PC-3 (cell line): ENCODE results near the gene STXBP6. TPM values are rescaled to one million over a fixed set of nuclear protein-coding genes. Genes with fewer than 3 reads are reported as not detected.

Experiments used
- ATAC-seq: fragments of 200-7000 bp; cut with Tn5 transposase; 2 replicates; pipeline ENCODE4 v1.9.1; 2020; ENCODE audit warnings: mild to moderate bottlenecking, moderate library complexity
- BruUV-seq: library from RNA; stranded (reverse); fragments of 400-500 nt; replicated peaks from 2 replicates; lab custom pipeline; 2021; lab: Mats Ljungman, UMichigan
- CTCF ChIA-PET: fragments of 300-600 bp; sonication (Branson Sonifier 250); formaldehyde crosslinking; loops from one replicate; lab custom pipeline; 2022; ENCODE audit warnings: antibody characterized with exemption; lab: Charles Lee
- POLR2A ChIA-PET: fragments of 300-600 bp; sonication (Branson Sonifier 250); formaldehyde crosslinking; loops from one replicate; lab custom pipeline; 2022; ENCODE audit warnings: antibody characterized with exemption; ENCODE audit not compliant: unreplicated experiment; lab: Charles Lee
- DNase-seq: peaks from one replicate; pipeline ENCODE4 v3.0.0-alpha.2; 2015
- H2AFZ ChIP-seq: fragments of 300-600 bp; sonication (generic); 2 replicates; pipeline ENCODE4 v1.6.0; 2016; ENCODE audit warnings: antibody characterized with exemption, low read length
- H3F3A ChIP-seq: fragments of 300-600 bp; sonication (generic); one replicate; pipeline ENCODE4 v1.6.0; 2017; ENCODE audit warnings: antibody characterized with exemption, low read length, control low read depth, mild to moderate bottlenecking; ENCODE audit not compliant: unreplicated experiment
- H3K27ac ChIP-seq: fragments of 300-600 bp; sonication (generic); 2 replicates; pipeline ENCODE4 v1.5.1; 2016; ENCODE audit warnings: mild to moderate bottlenecking, low read length
- H3K27me3 ChIP-seq: fragments of 300-600 bp; sonication (generic); 2 replicates; pipeline ENCODE4 v1.6.1; 2016; ENCODE audit warnings: low read length, mixed read lengths
- H3K36me3 ChIP-seq: fragments of 300-600 bp; sonication (generic); 2 replicates; pipeline ENCODE4 v1.6.1; 2016; ENCODE audit warnings: low read depth, mixed run types, low read length, mixed read lengths
- H3K4me1 ChIP-seq: fragments of 300-600 bp; sonication (generic); 2 replicates; pipeline ENCODE4 v1.5.1; 2016; ENCODE audit warnings: low read length; ENCODE audit not compliant: insufficient read depth
- H3K4me2 ChIP-seq: fragments of 300-600 bp; sonication (generic); 2 replicates; pipeline ENCODE4 v1.6.0; 2016; ENCODE audit warnings: low read length
- H3K4me3 ChIP-seq: fragments of 300-600 bp; sonication (generic); 2 replicates; pipeline ENCODE4 v1.5.1; 2016; ENCODE audit warnings: mild to moderate bottlenecking, low read length, mixed read lengths
- H3K79me2 ChIP-seq: fragments of 300-600 bp; sonication (generic); 2 replicates; pipeline ENCODE4 v1.6.1; 2017; ENCODE audit warnings: low read length, mixed read lengths
- H3K9ac ChIP-seq: fragments of 300-600 bp; sonication (generic); 2 replicates; pipeline ENCODE4 v1.6.0; 2016; ENCODE audit warnings: mild to moderate bottlenecking, low read length
- H3K9me2 ChIP-seq: fragments of 300-600 bp; sonication (generic); replicated peaks from 2 replicates; pipeline ENCODE4 v1.6.1; 2016; ENCODE audit warnings: mixed run types, low read length, mixed read lengths
- H3K9me3 ChIP-seq: fragments of 300-600 bp; sonication (generic); 2 replicates; pipeline ENCODE4 v1.6.1; 2016; ENCODE audit warnings: low read length, mixed read lengths
- H4K20me1 ChIP-seq: fragments of 300-600 bp; sonication (generic); 2 replicates; pipeline ENCODE4 v1.6.1; 2016; ENCODE audit warnings: low read length, mixed read lengths
- EZH2 ChIP-seq: fragments of 300-600 bp; sonication (generic); IDR thresholded peaks from one replicate; pipeline ENCODE4 v1.6.1; 2017; ENCODE audit warnings: antibody characterized with exemption, mild to moderate bottlenecking, low read length; ENCODE audit not compliant: unreplicated experiment
- EZH2phosphoT487 ChIP-seq: fragments of 300-600 bp; sonication (generic); IDR thresholded peaks from 2 replicates; pipeline ENCODE4 v1.6.1; 2018; ENCODE audit warnings: mild to moderate bottlenecking, antibody characterized with exemption, low read length, borderline replicate concordance
- intact Hi-C: fragments of 100-400 bp; cut with micrococcal nuclease; formaldehyde crosslinking; loops from 2 replicates; pipeline ENCODE4 v1.9.0; 2023
- total RNA-seq: library from RNA; depleted of rRNA; stranded (reverse); fragments of >200 nt; gene quantifications from 2 replicates; pipeline ENCODE4 v1.2.3, GENCODE V29; 2014
- TF ChIP-seq, protein P1 (sequence below): fragments of 300-600 bp; sonication (generic); conservative IDR thresholded peaks from 2 replicates; pipeline ENCODE4 v1.5.1; 2017; ENCODE audit warnings: antibody characterized with exemption, low read depth, mild to moderate bottlenecking, low read length

STXBP6 gene
- total RNA-seq, 1 experiment from 2014 or later = 0.40 TPM

DNA sequence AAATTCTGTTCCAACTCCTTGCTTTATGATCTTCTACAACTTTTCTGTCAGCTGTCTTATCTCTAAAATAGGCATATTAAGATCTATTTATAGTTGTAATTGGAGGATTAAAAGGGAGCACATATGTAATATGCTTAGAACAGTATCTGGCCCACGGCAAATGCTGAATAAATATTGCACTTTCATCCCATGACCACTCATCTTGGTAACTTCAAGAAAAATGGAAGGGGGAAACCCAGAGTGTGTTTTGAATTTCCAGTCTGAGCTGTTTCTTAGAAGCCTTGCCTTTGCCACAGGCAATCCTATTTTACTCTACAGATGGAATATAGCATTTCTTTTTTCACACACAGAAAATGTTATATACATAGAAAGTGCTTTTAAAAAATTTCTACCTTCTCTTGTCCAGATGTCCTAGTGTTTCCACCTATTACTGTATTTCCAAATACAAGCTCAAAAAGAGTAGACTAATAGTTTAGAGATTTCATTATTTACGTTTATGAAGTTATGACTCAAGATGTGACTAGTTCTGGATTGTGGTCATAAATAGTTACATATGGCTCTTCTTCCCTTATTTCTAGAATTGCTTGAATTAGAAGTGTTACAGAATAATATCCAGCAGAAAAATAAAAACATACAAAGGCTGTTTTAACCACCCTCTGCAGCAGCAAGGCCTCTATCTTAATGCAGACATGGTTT, 6.2 kb upstream of the STXBP6 start:
- Histone ChIP-seq H3F3A (no peaks in the 10 kb centered on the region), H3K27ac (no peak overlapping the region), H3K27me3 (peaks cover 6% of the 10 kb centered on the region; the same call in 1 of the 2 replicates), H3K4me3 (no peak overlapping the region), H3K4me1 (no peaks in the 10 kb centered on the region), H4K20me1 (no peaks in the 10 kb centered on the region), H3K4me2 (no peak overlapping the region), H2AFZ (no peak overlapping the region), H3K9me2 (no peaks in the 10 kb centered on the region), H3K79me2 (no peaks in the 10 kb centered on the region), H3K36me3 (no peaks in the 10 kb centered on the region), H3K9ac (no peak overlapping the region), H3K9me3 (no peaks in the 10 kb centered on the region)
- ATAC-seq (no peak), DNase-seq (no peak)
- TF ChIP-seq EZH2 (no peak), EZH2phosphoT487 (no peak)
- TF ChIP-seq, protein P1, sequence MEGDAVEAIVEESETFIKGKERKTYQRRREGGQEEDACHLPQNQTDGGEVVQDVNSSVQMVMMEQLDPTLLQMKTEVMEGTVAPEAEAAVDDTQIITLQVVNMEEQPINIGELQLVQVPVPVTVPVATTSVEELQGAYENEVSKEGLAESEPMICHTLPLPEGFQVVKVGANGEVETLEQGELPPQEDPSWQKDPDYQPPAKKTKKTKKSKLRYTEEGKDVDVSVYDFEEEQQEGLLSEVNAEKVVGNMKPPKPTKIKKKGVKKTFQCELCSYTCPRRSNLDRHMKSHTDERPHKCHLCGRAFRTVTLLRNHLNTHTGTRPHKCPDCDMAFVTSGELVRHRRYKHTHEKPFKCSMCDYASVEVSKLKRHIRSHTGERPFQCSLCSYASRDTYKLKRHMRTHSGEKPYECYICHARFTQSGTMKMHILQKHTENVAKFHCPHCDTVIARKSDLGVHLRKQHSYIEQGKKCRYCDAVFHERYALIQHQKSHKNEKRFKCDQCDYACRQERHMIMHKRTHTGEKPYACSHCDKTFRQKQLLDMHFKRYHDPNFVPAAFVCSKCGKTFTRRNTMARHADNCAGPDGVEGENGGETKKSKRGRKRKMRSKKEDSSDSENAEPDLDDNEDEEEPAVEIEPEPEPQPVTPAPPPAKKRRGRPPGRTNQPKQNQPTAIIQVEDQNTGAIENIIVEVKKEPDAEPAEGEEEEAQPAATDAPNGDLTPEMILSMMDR = no peak
- intact Hi-C loops = no loop called here
- POLR2A ChIA-PET = interaction anchor here (0.5 kb wide), 1 partner anchor 1785 kb away, joined by 3 read pairs; no protein-coding TSS in a partner anchor
- BruUV-seq = no TSS peak
- CTCF ChIA-PET = no interaction called here

DNA sequence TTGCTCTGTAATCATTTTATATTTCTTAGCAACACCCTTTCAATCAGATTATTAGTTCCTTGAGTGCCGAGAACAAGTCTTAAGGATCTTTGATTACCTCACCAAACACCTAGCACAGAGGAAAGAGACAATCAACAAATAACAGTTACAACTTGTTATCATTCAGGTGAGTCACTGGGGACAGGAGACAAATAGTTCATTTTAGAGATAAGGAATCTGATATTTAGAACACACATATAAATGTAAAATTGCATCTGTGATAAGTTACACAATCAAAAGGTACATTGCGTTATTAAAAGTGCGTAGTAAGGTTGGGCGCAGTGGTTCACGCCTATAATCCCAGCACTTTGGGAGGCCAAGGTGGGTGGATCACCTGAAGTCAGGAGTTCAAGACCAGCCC, 5.1 kb upstream of the STXBP6 start:
- H3K27ac ChIP-seq = no peak overlapping the region
- TF ChIP-seq EZH2 (no peak), EZH2phosphoT487 (no peak)
- TF ChIP-seq, protein P1 = no peak
- no peaks in the 10 kb centered on the region for H3K79me2 ChIP-seq
- DNase-seq = no peak
- POLR2A ChIA-PET = no interaction called here
- intact Hi-C loops = no loop called here
- H3K4me3 ChIP-seq = no peak overlapping the region
- H3K4me2 ChIP-seq = no peak overlapping the region
- BruUV-seq = no TSS peak
- no peak for ATAC-seq
- H2AFZ ChIP-seq = no peak overlapping the region
- peaks cover 17% of the 10 kb centered on the region for H3K27me3 ChIP-seq
- H3K4me1 ChIP-seq = no peaks in the 10 kb centered on the region
- no peaks in the 10 kb centered on the region for H3K9me3 ChIP-seq
- H4K20me1 ChIP-seq = no peaks in the 10 kb centered on the region
- no peaks in the 10 kb centered on the region for H3K9me2 ChIP-seq
- no peak overlapping the region for H3K9ac ChIP-seq
- CTCF ChIA-PET = no interaction called here
- no peaks in the 10 kb centered on the region for H3F3A ChIP-seq
- no peaks in the 10 kb centered on the region for H3K36me3 ChIP-seq

DNA sequence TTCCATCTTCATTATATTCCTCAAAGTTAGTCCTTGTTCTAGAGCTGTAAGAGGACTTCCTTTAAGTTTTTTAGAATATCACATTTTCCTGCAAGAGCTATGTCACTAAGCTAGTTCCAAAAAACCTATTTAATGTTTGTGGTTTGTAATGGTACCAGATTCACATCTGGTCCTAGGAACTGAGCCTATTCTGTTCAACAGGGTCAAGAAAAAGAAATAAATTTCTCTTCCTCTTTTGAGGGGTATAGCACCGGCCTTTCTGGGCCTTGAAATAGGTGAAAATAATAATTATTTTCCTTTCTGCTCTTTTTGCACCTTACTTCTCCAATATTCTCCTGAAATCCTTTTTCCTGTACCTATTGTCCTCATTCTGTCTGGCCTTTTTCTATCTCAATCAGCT, 3.6 kb upstream of the STXBP6 start:
- Histone ChIP-seq H3F3A (no peaks in the 10 kb centered on the region), H3K27me3 (peaks cover 31% of the 10 kb centered on the region), H3K9me2 (no peaks in the 10 kb centered on the region), H3K4me3 (no peak overlapping the region), H3K36me3 (no peaks in the 10 kb centered on the region), H2AFZ (no peak overlapping the region), H3K4me1 (no peaks in the 10 kb centered on the region), H3K9me3 (no peaks in the 10 kb centered on the region), H3K27ac (no peak overlapping the region), H3K9ac (no peak overlapping the region), H3K79me2 (no peaks in the 10 kb centered on the region), H4K20me1 (no peaks in the 10 kb centered on the region), H3K4me2 (no peak overlapping the region)
- CTCF ChIA-PET = no interaction called here
- intact Hi-C loops = no loop called here
- POLR2A ChIA-PET = no interaction called here
- no TSS peak for BruUV-seq
- DNase-seq (no peak), ATAC-seq (no peak)
- no peak for TF ChIP-seq EZH2
- TF ChIP-seq, protein P1 = no peak
- no peak for TF ChIP-seq EZH2phosphoT487
